GM12878 (cell line): ENCODE results near the gene FGD5. TPM values are rescaled to one million over a fixed set of nuclear protein-coding genes. Genes with fewer than 3 reads are reported as not detected.

Experiments
- ATAC-seq: fragments of 200-7000 bp; cut with Tn5 transposase; 3 replicates; pipeline ENCODE4 v1.9.1; 2020; ENCODE audit warnings: mild to moderate bottlenecking, moderate library complexity
- BruUV-seq: library from RNA; stranded (reverse); fragments of 400-500 nt; replicated peaks from 2 replicates; lab custom pipeline; 2021; lab: Mats Ljungman, UMichigan
- CTCF ChIA-PET: fragments of 300-600 bp; sonication (Branson Sonifier 250); formaldehyde crosslinking; extraction: SDS; loops from one replicate; lab custom pipeline; 2021; ENCODE audit warnings: inconsistent platforms; lab: Yijun Ruan, JAX
- POLR2A ChIA-PET: fragments of 350-600 bp; formaldehyde crosslinking; extraction: SDS; loops from one replicate; lab custom pipeline; 2021; ENCODE audit warnings: inconsistent platforms; lab: Charles Lee
- RAD21 ChIA-PET: fragments of 300-600 bp; sonication (Branson Sonifier 250); formaldehyde crosslinking; loops from one replicate; lab custom pipeline; 2023; ENCODE audit warnings: antibody characterized with exemption; ENCODE audit not compliant: unreplicated experiment; lab: Charles Lee
- SMC1A ChIA-PET: fragments of 300-600 bp; sonication (Branson Sonifier 250); formaldehyde crosslinking; loops from one replicate; lab custom pipeline; 2023; ENCODE audit not compliant: unreplicated experiment, uncharacterized antibody; lab: Charles Lee
- DNase-seq: peaks from one replicate; pipeline ENCODE4 v3.0.0-alpha.2; 2011; ENCODE audit warnings: low read depth, low spot score
- FAIRE-seq: peaks from 3 replicates; lab custom pipeline; 2011; peaks lifted over from hg19 to GRCh38; lab: Jason Lieb, UNC
- H2AFZ ChIP-seq: 2 replicates; pipeline ENCODE4 v1.6.0; 2011; ENCODE audit warnings: low read depth, low read length, control low read depth; ENCODE audit not compliant: control insufficient read depth
- H3K27ac ChIP-seq: 2 replicates; pipeline ENCODE4 v1.5.1; 2011; ENCODE audit warnings: control low read depth; ENCODE audit not compliant: control insufficient read depth, insufficient read depth
- H3K27me3 ChIP-seq, 2 experiments: replicated peaks in 1 of 2; 2 replicates each; pipeline versions ENCODE4 v1.6.0 to v1.6.1; 2011; ENCODE audit warnings: low read length in 1 of 2; ENCODE audit not compliant: control insufficient read depth in 2 of 2, insufficient read depth in 2 of 2
- H3K36me3 ChIP-seq, 2 experiments: 2 replicates each; pipeline ENCODE4 v1.5.1; 2011; ENCODE audit warnings: low read length in 1 of 2; ENCODE audit not compliant: control insufficient read depth in 2 of 2, insufficient read depth in 2 of 2
- H3K4me1 ChIP-seq: 2 replicates; pipeline ENCODE4 v1.6.1; 2011; ENCODE audit warnings: mild to moderate bottlenecking, low read length, moderate library complexity, mixed read lengths; ENCODE audit not compliant: control insufficient read depth, insufficient read depth
- H3K4me2 ChIP-seq: 2 replicates; pipeline ENCODE4 v1.6.0; 2011; ENCODE audit warnings: control low read depth; ENCODE audit not compliant: control insufficient read depth, insufficient read depth
- H3K4me3 ChIP-seq: fragments of 200-600 bp; sonication (generic); 2 replicates; pipeline ENCODE4 v1.5.1; 2016
- H3K79me2 ChIP-seq: 2 replicates; pipeline ENCODE4 v1.6.0; 2011; ENCODE audit warnings: low read length; ENCODE audit not compliant: control insufficient read depth, insufficient read depth
- H3K9ac ChIP-seq: 2 replicates; pipeline ENCODE4 v1.8.0; 2011; ENCODE audit warnings: low read length, control low read depth, mixed read lengths; ENCODE audit not compliant: control insufficient read depth, insufficient read depth
- H3K9me3 ChIP-seq: replicated peaks from 3 replicates; pipeline ENCODE4 v1.5.1; 2011; ENCODE audit warnings: mild to moderate bottlenecking, low read length; ENCODE audit not compliant: control insufficient read depth, insufficient read depth
- H4K20me1 ChIP-seq: 2 replicates; pipeline ENCODE4 v1.6.0; 2011; ENCODE audit not compliant: control insufficient read depth, insufficient read depth
- ESRRA ChIP-seq: IDR thresholded peaks from 2 replicates; pipeline ENCODE4 v1.6.1; 2012; ENCODE audit warnings: mild to moderate bottlenecking, low read length, improper control_type of control experiment
- EZH2 ChIP-seq: IDR thresholded peaks from 2 replicates; pipeline ENCODE4 v1.6.1; 2012; ENCODE audit warnings: low read depth, mild to moderate bottlenecking, control low read depth, inconsistent platforms, low read length, borderline replicate concordance; ENCODE audit not compliant: control insufficient read depth
- MYC ChIP-seq: IDR thresholded peaks from 2 replicates; pipeline ENCODE4 v1.6.1; 2011; ENCODE audit warnings: mild to moderate bottlenecking, low read length, moderate library complexity, inconsistent platforms; ENCODE audit not compliant: insufficient read depth, insufficient replicate concordance, insufficient read length, severe bottlenecking
- NBN ChIP-seq: fragments of 450-650 bp; IDR thresholded peaks from 2 replicates; pipeline ENCODE4 v1.6.1; 2016
- TARDBP ChIP-seq: IDR thresholded peaks from 2 replicates; pipeline ENCODE4 v1.6.1; 2016; ENCODE audit warnings: borderline replicate concordance
- whole genome bisulfite sequencing: methylation state at CpG from one replicate; pipeline ENCODE4 v1.1.6; 2016; ENCODE audit warnings: low lambda C conversion rate; ENCODE audit not compliant: insufficient replicate concordance, insufficient coverage; ENCODE audit errors: missing lambda C conversion rate; 5-methylcytosine and 5-hydroxymethylcytosine counted together
- in situ Hi-C: fragments of 300-500 bp; cut with MboI; formaldehyde crosslinking; loops from 9 replicates; pipeline ENCODE4 v1.14.3; 2018; ENCODE audit warnings: mixed read lengths
- intact Hi-C: fragments of 100-400 bp; cut with micrococcal nuclease; formaldehyde crosslinking; loops from one replicate; pipeline ENCODE4 v1.14.2; 2022; ENCODE audit not compliant: unreplicated experiment
- polyA plus RNA-seq, 11 experiments: library from polyadenylated mRNA; depleted of rRNA in 4 of 11; unstranded in 6 of 11; stranded (reverse) in 5 of 11; fragments of >200 nt; fragmentation: Nextera tagmentation in 4 of 11; fragmentation: Illumina TruSeq in 1 of 11; extraction: Ambion mirVana in 4 of 11; extraction: Trizol in 1 of 11; gene quantifications; 1 replicate in 1 of 11; 2 replicates in 10 of 11; pipeline versions ENCODE4 v1.2.1 to v1.2.3, GENCODE V29; 2011 to 2016; ENCODE audit warnings: inconsistent platforms in 2 of 11, missing spikeins in 2 of 11, low read depth in 1 of 11
- total RNA-seq, 4 experiments: library from RNA; depleted of rRNA in 3 of 4; stranded (reverse); fragments of >200 nt in 3 of 4; fragmentation: Illumina TruSeq in 1 of 4; extraction: Trizol in 1 of 4; gene quantifications; 2 replicates each; pipeline versions ENCODE4 v1.2.1 to v1.2.3, GENCODE V29; 2013 to 2021
- TF ChIP-seq, protein P1 (sequence below): IDR thresholded peaks from 2 replicates; pipeline ENCODE4 v1.6.1; 2011; ENCODE audit warnings: mild to moderate bottlenecking, low read depth, low read length, moderate library complexity; ENCODE audit not compliant: insufficient replicate concordance
- TF ChIP-seq, protein P2 (sequence below): fragments of 450-650 bp; IDR thresholded peaks from 2 replicates; pipeline ENCODE4 v1.6.1; 2017; ENCODE audit warnings: mild to moderate bottlenecking, moderate library complexity
- TF ChIP-seq, protein P3 (sequence below): fragments of 450-650 bp; IDR thresholded peaks from 2 replicates; pipeline ENCODE4 v1.6.1; 2016; ENCODE audit warnings: mild to moderate bottlenecking, moderate library complexity, borderline replicate concordance

The FGD5 gene
- total and polyA plus RNA-seq, 10 of the 15 experiments (the other 5 are each of a cell fraction or from before 2014, with no cell fraction given): 0.03 to 0.13 (median 0.11) TPM; not detected in 3

DNA sequence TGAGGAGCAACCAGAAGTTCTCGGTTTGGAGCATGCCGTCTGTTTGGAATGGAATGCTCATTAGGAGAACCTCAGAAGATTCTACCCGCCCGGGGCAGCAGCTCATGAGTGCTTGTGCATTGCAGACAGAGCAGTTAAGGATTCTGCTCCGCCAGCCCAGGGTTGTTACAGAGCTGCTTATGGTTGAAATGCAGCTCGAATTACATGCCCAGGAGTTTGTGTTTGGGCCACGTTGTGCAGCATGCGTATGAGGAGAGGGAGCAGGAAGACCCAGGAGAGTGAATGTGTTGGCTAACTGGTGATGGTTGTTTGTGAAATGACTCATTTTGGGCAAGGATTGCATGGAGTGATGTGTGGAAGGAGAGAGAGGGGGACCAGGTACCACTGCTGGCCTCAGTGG lies 9.0 kb downstream of the FGD5 start:
- Histone ChIP-seq H3K9ac (no peak overlapping the region), H3K4me2 (no peak overlapping the region), H2AFZ (no peak overlapping the region), H3K4me3 (no peak overlapping the region), H3K36me3 (no peaks in the 10 kb centered on the region), H3K27me3 (peaks cover 6 to 10% of the 10 kb centered on the region in 2 experiments; a peak in 3 of 4 replicates), H3K27ac (no peak overlapping the region), H3K4me1 (no peaks in the 10 kb centered on the region), H4K20me1 (no peaks in the 10 kb centered on the region), H3K9me3 (no peaks in the 10 kb centered on the region), H3K79me2 (no peaks in the 10 kb centered on the region)
- TF ChIP-seq TARDBP: no peak
- TF ChIP-seq NBN: no peak
- TF ChIP-seq ESRRA: no peak
- TF ChIP-seq, protein P1, sequence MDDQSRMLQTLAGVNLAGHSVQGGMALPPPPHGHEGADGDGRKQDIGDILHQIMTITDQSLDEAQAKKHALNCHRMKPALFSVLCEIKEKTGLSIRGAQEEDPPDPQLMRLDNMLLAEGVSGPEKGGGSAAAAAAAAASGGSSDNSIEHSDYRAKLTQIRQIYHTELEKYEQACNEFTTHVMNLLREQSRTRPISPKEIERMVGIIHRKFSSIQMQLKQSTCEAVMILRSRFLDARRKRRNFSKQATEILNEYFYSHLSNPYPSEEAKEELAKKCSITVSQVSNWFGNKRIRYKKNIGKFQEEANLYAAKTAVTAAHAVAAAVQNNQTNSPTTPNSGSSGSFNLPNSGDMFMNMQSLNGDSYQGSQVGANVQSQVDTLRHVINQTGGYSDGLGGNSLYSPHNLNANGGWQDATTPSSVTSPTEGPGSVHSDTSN: no peak
- no peak for TF ChIP-seq MYC
- TF ChIP-seq, protein P2, sequence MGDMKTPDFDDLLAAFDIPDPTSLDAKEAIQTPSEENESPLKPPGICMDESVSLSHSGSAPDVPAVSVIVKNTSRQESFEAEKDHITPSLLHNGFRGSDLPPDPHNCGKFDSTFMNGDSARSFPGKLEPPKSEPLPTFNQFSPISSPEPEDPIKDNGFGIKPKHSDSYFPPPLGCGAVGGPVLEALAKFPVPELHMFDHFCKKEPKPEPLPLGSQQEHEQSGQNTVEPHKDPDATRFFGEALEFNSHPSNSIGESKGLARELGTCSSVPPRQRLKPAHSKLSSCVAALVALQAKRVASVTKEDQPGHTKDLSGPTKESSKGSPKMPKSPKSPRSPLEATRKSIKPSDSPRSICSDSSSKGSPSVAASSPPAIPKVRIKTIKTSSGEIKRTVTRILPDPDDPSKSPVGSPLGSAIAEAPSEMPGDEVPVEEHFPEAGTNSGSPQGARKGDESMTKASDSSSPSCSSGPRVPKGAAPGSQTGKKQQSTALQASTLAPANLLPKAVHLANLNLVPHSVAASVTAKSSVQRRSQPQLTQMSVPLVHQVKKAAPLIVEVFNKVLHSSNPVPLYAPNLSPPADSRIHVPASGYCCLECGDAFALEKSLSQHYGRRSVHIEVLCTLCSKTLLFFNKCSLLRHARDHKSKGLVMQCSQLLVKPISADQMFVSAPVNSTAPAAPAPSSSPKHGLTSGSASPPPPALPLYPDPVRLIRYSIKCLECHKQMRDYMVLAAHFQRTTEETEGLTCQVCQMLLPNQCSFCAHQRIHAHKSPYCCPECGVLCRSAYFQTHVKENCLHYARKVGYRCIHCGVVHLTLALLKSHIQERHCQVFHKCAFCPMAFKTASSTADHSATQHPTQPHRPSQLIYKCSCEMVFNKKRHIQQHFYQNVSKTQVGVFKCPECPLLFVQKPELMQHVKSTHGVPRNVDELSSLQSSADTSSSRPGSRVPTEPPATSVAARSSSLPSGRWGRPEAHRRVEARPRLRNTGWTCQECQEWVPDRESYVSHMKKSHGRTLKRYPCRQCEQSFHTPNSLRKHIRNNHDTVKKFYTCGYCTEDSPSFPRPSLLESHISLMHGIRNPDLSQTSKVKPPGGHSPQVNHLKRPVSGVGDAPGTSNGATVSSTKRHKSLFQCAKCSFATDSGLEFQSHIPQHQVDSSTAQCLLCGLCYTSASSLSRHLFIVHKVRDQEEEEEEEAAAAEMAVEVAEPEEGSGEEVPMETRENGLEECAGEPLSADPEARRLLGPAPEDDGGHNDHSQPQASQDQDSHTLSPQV: no peak
- no peak for TF ChIP-seq EZH2
- TF ChIP-seq, protein P3, sequence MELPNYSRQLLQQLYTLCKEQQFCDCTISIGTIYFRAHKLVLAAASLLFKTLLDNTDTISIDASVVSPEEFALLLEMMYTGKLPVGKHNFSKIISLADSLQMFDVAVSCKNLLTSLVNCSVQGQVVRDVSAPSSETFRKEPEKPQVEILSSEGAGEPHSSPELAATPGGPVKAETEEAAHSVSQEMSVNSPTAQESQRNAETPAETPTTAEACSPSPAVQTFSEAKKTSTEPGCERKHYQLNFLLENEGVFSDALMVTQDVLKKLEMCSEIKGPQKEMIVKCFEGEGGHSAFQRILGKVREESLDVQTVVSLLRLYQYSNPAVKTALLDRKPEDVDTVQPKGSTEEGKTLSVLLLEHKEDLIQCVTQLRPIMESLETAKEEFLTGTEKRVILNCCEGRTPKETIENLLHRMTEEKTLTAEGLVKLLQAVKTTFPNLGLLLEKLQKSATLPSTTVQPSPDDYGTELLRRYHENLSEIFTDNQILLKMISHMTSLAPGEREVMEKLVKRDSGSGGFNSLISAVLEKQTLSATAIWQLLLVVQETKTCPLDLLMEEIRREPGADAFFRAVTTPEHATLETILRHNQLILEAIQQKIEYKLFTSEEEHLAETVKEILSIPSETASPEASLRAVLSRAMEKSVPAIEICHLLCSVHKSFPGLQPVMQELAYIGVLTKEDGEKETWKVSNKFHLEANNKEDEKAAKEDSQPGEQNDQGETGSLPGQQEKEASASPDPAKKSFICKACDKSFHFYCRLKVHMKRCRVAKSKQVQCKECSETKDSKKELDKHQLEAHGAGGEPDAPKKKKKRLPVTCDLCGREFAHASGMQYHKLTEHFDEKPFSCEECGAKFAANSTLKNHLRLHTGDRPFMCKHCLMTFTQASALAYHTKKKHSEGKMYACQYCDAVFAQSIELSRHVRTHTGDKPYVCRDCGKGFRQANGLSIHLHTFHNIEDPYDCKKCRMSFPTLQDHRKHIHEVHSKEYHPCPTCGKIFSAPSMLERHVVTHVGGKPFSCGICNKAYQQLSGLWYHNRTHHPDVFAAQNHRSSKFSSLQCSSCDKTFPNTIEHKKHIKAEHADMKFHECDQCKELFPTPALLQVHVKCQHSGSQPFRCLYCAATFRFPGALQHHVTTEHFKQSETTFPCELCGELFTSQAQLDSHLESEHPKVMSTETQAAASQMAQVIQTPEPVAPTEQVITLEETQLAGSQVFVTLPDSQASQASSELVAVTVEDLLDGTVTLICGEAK: no peak
- no TSS peak for BruUV-seq
- ChIA-PET CTCF (no interaction called here), SMC1A (no interaction called here), POLR2A (no interaction called here), RAD21 (no interaction called here)
- FAIRE-seq (no peak), DNase-seq (no peak), ATAC-seq (no peak)
- intact Hi-C loops (no loop called here), in situ Hi-C loops (no loop called here)
- 39% methylated on average over 8 of the region's 8 CpGs for WGBS
